Liver (tissue), 3 donors: ENCODE data around the gene TMC1.

ENCODE experiments used
- EGR1 ChIP-seq, 2 donors: IDR thresholded peaks; 2 replicates each; pipeline ENCODE4 v1.6.1; 2016 to 2018; ENCODE audit warnings: antibody characterized with exemption in 2 of 2, low read depth in 2 of 2
- GABPA ChIP-seq, 2 donors: IDR thresholded peaks in 1 of 2; conservative IDR thresholded peaks in 1 of 2; 2 replicates each; pipeline ENCODE4 v1.6.1; 2016; ENCODE audit warnings: antibody characterized with exemption in 2 of 2, mild to moderate bottlenecking in 1 of 2, moderate library complexity in 1 of 2
- HNF4A ChIP-seq, 2 donors: conservative IDR thresholded peaks; 2 replicates each; pipeline ENCODE4 v1.6.1; 2016; ENCODE audit warnings: antibody characterized with exemption in 2 of 2, mild to moderate bottlenecking in 2 of 2
- NR2F2 ChIP-seq: IDR thresholded peaks from 2 replicates; pipeline ENCODE4 v1.6.1; 2016; ENCODE audit warnings: antibody characterized with exemption
- RAD21 ChIP-seq, 2 donors: IDR thresholded peaks; 2 replicates each; pipeline ENCODE4 v1.6.1; 2016; ENCODE audit warnings: antibody characterized with exemption in 2 of 2, mild to moderate bottlenecking in 2 of 2
- RXRA ChIP-seq, 2 donors: IDR thresholded peaks; 2 replicates each; pipeline ENCODE4 v1.6.1; 2017 to 2018; ENCODE audit warnings: antibody characterized with exemption in 2 of 2, mild to moderate bottlenecking in 1 of 2
- TAF1 ChIP-seq: conservative IDR thresholded peaks from 2 replicates; pipeline ENCODE4 v1.6.1; 2016; ENCODE audit warnings: antibody characterized with exemption, mild to moderate bottlenecking
- YY1 ChIP-seq: IDR thresholded peaks from 2 replicates; pipeline ENCODE4 v1.6.1; 2016; ENCODE audit warnings: antibody characterized with exemption, mild to moderate bottlenecking
- TF ChIP-seq, protein P1 (sequence below): fragments of 150-350 bp; IDR thresholded peaks from 2 replicates; pipeline ENCODE4 v1.5.1; 2017; ENCODE audit warnings: improper control_type of control experiment, low read depth, low read length; ENCODE audit not compliant: missing input control
- TF ChIP-seq, protein P2 (sequence below): IDR thresholded peaks from 2 replicates; pipeline ENCODE4 v1.6.1; 2016; ENCODE audit warnings: antibody characterized with exemption
- TF ChIP-seq, protein P3 (sequence below): IDR thresholded peaks from 2 replicates; pipeline ENCODE4 v1.6.1; 2016; ENCODE audit warnings: antibody characterized with exemption, mild to moderate bottlenecking
- donor health status: healthy.
- donor health status: healthy.

DNA sequence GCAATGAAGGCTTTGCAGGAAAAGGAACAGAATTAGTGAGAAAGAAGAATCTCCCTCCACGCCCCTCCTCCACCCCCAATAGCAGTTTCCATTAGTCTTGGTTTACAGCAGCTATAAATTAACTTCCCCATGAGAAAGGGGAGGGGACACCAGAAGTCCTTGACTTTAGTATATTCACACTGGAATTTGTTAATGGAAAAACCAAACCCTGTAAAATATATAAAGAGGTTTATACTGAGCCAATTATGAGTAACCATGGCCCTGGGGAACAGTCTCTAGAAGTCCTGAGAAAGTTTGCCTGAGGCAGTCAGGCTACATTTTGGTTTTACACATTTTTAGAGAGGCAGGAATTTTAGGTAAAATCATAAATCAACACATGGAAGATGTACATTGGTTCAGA is 342.9 kb downstream of the TMC1 start:
- TF ChIP-seq, protein P1, sequence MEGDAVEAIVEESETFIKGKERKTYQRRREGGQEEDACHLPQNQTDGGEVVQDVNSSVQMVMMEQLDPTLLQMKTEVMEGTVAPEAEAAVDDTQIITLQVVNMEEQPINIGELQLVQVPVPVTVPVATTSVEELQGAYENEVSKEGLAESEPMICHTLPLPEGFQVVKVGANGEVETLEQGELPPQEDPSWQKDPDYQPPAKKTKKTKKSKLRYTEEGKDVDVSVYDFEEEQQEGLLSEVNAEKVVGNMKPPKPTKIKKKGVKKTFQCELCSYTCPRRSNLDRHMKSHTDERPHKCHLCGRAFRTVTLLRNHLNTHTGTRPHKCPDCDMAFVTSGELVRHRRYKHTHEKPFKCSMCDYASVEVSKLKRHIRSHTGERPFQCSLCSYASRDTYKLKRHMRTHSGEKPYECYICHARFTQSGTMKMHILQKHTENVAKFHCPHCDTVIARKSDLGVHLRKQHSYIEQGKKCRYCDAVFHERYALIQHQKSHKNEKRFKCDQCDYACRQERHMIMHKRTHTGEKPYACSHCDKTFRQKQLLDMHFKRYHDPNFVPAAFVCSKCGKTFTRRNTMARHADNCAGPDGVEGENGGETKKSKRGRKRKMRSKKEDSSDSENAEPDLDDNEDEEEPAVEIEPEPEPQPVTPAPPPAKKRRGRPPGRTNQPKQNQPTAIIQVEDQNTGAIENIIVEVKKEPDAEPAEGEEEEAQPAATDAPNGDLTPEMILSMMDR, result no peak
- TF ChIP-seq EGR1 (IDR thresholded peaks at IDR 0.05; ENCODE audit: low read depth in 2 of 2) (no peak), RAD21 (IDR thresholded peaks at IDR 0.05) (no peak), HNF4A (conservative IDR thresholded peaks at IDR 0.05) (no peak), GABPA (IDR thresholded peaks at IDR 0.05 in 1 of 2, conservative IDR thresholded peaks at IDR 0.05 in 1 of 2) (no peak), YY1 (no peak), TAF1 (no peak), RXRA (IDR thresholded peaks at IDR 0.05) (no peak), NR2F2 (no peak)
- TF ChIP-seq, protein P2, sequence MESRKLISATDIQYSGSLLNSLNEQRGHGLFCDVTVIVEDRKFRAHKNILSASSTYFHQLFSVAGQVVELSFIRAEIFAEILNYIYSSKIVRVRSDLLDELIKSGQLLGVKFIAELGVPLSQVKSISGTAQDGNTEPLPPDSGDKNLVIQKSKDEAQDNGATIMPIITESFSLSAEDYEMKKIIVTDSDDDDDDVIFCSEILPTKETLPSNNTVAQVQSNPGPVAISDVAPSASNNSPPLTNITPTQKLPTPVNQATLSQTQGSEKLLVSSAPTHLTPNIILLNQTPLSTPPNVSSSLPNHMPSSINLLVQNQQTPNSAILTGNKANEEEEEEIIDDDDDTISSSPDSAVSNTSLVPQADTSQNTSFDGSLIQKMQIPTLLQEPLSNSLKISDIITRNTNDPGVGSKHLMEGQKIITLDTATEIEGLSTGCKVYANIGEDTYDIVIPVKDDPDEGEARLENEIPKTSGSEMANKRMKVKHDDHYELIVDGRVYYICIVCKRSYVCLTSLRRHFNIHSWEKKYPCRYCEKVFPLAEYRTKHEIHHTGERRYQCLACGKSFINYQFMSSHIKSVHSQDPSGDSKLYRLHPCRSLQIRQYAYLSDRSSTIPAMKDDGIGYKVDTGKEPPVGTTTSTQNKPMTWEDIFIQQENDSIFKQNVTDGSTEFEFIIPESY, result no peak
- TF ChIP-seq, protein P3, sequence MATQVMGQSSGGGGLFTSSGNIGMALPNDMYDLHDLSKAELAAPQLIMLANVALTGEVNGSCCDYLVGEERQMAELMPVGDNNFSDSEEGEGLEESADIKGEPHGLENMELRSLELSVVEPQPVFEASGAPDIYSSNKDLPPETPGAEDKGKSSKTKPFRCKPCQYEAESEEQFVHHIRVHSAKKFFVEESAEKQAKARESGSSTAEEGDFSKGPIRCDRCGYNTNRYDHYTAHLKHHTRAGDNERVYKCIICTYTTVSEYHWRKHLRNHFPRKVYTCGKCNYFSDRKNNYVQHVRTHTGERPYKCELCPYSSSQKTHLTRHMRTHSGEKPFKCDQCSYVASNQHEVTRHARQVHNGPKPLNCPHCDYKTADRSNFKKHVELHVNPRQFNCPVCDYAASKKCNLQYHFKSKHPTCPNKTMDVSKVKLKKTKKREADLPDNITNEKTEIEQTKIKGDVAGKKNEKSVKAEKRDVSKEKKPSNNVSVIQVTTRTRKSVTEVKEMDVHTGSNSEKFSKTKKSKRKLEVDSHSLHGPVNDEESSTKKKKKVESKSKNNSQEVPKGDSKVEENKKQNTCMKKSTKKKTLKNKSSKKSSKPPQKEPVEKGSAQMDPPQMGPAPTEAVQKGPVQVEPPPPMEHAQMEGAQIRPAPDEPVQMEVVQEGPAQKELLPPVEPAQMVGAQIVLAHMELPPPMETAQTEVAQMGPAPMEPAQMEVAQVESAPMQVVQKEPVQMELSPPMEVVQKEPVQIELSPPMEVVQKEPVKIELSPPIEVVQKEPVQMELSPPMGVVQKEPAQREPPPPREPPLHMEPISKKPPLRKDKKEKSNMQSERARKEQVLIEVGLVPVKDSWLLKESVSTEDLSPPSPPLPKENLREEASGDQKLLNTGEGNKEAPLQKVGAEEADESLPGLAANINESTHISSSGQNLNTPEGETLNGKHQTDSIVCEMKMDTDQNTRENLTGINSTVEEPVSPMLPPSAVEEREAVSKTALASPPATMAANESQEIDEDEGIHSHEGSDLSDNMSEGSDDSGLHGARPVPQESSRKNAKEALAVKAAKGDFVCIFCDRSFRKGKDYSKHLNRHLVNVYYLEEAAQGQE, result no peak
